K562 (cell line): ENCODE data around the gene KIAA0513. TPM values are rescaled to one million over a fixed set of nuclear protein-coding genes. Genes with fewer than 3 reads are reported as not detected.

Experiments used
- ATAC-seq: fragments of 200-7000 bp; cut with Tn5 transposase; 3 replicates; pipeline ENCODE4 v1.9.1; 2020; ENCODE audit warnings: moderate library complexity
- BruUV-seq: library from RNA; stranded (reverse); fragments of 400-500 nt; replicated peaks from 2 replicates; lab custom pipeline; 2021; lab: Mats Ljungman, UMichigan
- CTCF ChIA-PET: fragments of 300-600 bp; formaldehyde crosslinking; extraction: SDS; loops from one replicate; lab custom pipeline; 2021; ENCODE audit warnings: low intra/inter-chr PET ratio; lab: Yijun Ruan, JAX
- POLR2A ChIA-PET: fragments of 300-600, 350-650 bp; sonication (Branson Sonifier 250); formaldehyde crosslinking; extraction: SDS; loops from one replicate; lab custom pipeline; 2021; ENCODE audit warnings: antibody characterized with exemption, inconsistent platforms; lab: Yijun Ruan, JAX
- DNase-seq, 4 experiments: peaks; one replicate each; pipeline versions ENCODE4 v3.0.0 to v3.0.0-alpha.2; 2011 to 2018; ENCODE audit warnings: low spot score in 3 of 4, mixed read lengths in 3 of 4; ENCODE audit errors: extremely low read depth in 1 of 4
- FAIRE-seq: peaks from 2 replicates; lab custom pipeline; 2011; peaks lifted over from hg19 to GRCh38; lab: Jason Lieb, UNC
- H2AFZ ChIP-seq: 2 replicates; pipeline ENCODE4 v1.6.0; 2011; ENCODE audit warnings: low read depth, low read length, control low read depth, inconsistent platforms
- H3K27ac ChIP-seq: fragments of 200-600 bp; 3 replicates; pipeline ENCODE4 v1.8.0; 2011; ENCODE audit warnings: low read depth, mild to moderate bottlenecking, control low read depth, inconsistent platforms, low read length, moderate library complexity, mixed read lengths; ENCODE audit errors: extremely low read depth
- H3K27me3 ChIP-seq, 2 experiments: fragments of 300-600 bp in 1 of 2; 2 replicates in 1 of 2; 3 replicates in 1 of 2; pipeline versions ENCODE4 v1.6.0 to v1.8.0; 2011; ENCODE audit warnings: inconsistent platforms in 2 of 2, low read length in 2 of 2, mild to moderate bottlenecking in 1 of 2, mixed read lengths in 1 of 2, moderate library complexity in 1 of 2; ENCODE audit not compliant: control insufficient read depth in 2 of 2, insufficient read depth in 2 of 2
- H3K36me3 ChIP-seq: fragments of 300-600 bp; 3 replicates; pipeline ENCODE4 v1.8.0; 2011; ENCODE audit warnings: mild to moderate bottlenecking, low read length, inconsistent platforms; ENCODE audit not compliant: control insufficient read depth, insufficient read depth
- H3K4me1 ChIP-seq, 2 experiments: fragments of 200-600 bp in 1 of 2; replicated peaks in 1 of 2; 2 replicates in 1 of 2; 3 replicates in 1 of 2; pipeline versions ENCODE4 v1.5.1 to v1.8.0; 2011; ENCODE audit warnings: inconsistent platforms in 2 of 2, low read length in 2 of 2, mild to moderate bottlenecking in 1 of 2, mixed read lengths in 1 of 2, moderate library complexity in 1 of 2; ENCODE audit not compliant: control insufficient read depth in 2 of 2, insufficient read depth in 2 of 2
- H3K4me2 ChIP-seq: 2 replicates; pipeline ENCODE4 v1.6.1; 2011; ENCODE audit warnings: low read length, control low read depth, inconsistent platforms, mixed read lengths; ENCODE audit not compliant: insufficient read depth
- H3K4me3 ChIP-seq: fragments of 200-600 bp; sonication (generic), shearing (Covaris generic); 2 replicates; pipeline ENCODE4 v1.5.1; 2016; ENCODE audit warnings: control low read depth, inconsistent platforms
- H3K79me2 ChIP-seq: fragments of 200-600 bp; 3 replicates; pipeline ENCODE4 v1.8.0; 2011; ENCODE audit warnings: low read length, inconsistent platforms; ENCODE audit not compliant: control insufficient read depth, insufficient read depth
- H3K9ac ChIP-seq, 2 experiments: 2 replicates each; pipeline versions ENCODE4 v1.6.0 to v1.6.1; 2011; ENCODE audit warnings: low read depth in 2 of 2, low read length in 2 of 2, control low read depth in 1 of 2, inconsistent platforms in 1 of 2, mild to moderate bottlenecking in 1 of 2, mixed read lengths in 1 of 2; ENCODE audit not compliant: insufficient read depth in 1 of 2
- H3K9me1 ChIP-seq: one replicate; pipeline ENCODE4 v1.6.0; 2011; ENCODE audit warnings: inconsistent platforms, mild to moderate bottlenecking, low read length, moderate library complexity; ENCODE audit not compliant: control insufficient read depth, insufficient read depth
- H3K9me3 ChIP-seq: replicated peaks from 2 replicates; pipeline ENCODE4 v1.5.1; 2011; ENCODE audit warnings: low read depth, low read length, inconsistent platforms; ENCODE audit not compliant: control insufficient read depth, insufficient read depth
- H4K20me1 ChIP-seq: replicated peaks from 2 replicates; pipeline ENCODE4 v1.6.1; 2011; ENCODE audit warnings: low read length, inconsistent platforms, mixed read lengths; ENCODE audit not compliant: control insufficient read depth, insufficient read depth
- KDM1A ChIP-seq, 2 experiments: fragments of 450-650 bp; IDR thresholded peaks; 2 replicates each; pipeline ENCODE4 v1.6.1; 2016; ENCODE audit warnings: mild to moderate bottlenecking in 2 of 2
- SPI1 ChIP-seq: IDR thresholded peaks from 2 replicates; pipeline ENCODE4 v1.6.1; 2011; ENCODE audit warnings: low read depth, low read length, control low read depth, borderline replicate concordance
- ZFP36 ChIP-seq: fragments of 150-350 bp; IDR thresholded peaks from 2 replicates; pipeline ENCODE4 v1.6.1; 2018; ENCODE audit warnings: low read length, low read depth; ENCODE audit not compliant: partially characterized antibody
- WGBS: fragments of 100-300 bp; shearing (Covaris generic); methylation state at CpG from one replicate; pipeline ENCODE4 v1.1.6; 2016; ENCODE audit warnings: low coverage, mixed read lengths; ENCODE audit not compliant: insufficient coverage; ENCODE audit errors: missing lambda C conversion rate; 5-methylcytosine and 5-hydroxymethylcytosine counted together
- in situ Hi-C: fragments of 300-500 bp; cut with MboI; formaldehyde crosslinking; loops from 4 replicates; pipeline ENCODE4 v1.15.0; 2018; ENCODE audit warnings: inconsistent platforms, mixed read lengths
- intact Hi-C: fragments of 100-400 bp; cut with micrococcal nuclease; formaldehyde crosslinking; loops from 2 replicates; pipeline ENCODE4 v1.14.2; 2022
- polyA plus RNA-seq, 8 experiments: library from polyadenylated mRNA; depleted of rRNA in 4 of 8; stranded (reverse) in 5 of 8; unstranded in 3 of 8; fragments of >200 nt; fragmentation: Nextera tagmentation in 2 of 8; fragmentation: Illumina TruSeq in 1 of 8; extraction: Ambion mirVana in 2 of 8; extraction: Trizol in 1 of 8; gene quantifications; 2 replicates each; pipeline versions ENCODE4 v1.2.1 to v1.2.3, GENCODE V29; 2011 to 2014; ENCODE audit warnings: inconsistent platforms in 1 of 8, missing spikeins in 1 of 8
- total RNA-seq, 7 experiments: library from RNA; depleted of rRNA in 6 of 7; stranded (reverse); fragments of >200 nt in 6 of 7; fragmentation: Illumina TruSeq in 2 of 7; extraction: Trizol in 2 of 7; gene quantifications; 2 replicates each; pipeline versions ENCODE4 v1.2.1 to v1.2.3, GENCODE V29; 2011 to 2021; ENCODE audit warnings: low replicate concordance in 1 of 7
- TF ChIP-seq, protein P1 (sequence below): sonication (generic); formaldehyde crosslinking; IDR thresholded peaks from 2 replicates; pipeline ENCODE4 v1.9.0; 2022; ENCODE audit warnings: mild to moderate bottlenecking, missing genetic modification reagents

The KIAA0513 gene
- total and polyA plus RNA-seq, 9 of the 15 experiments (the other 6 are each of a cell fraction or from before 2014, with no cell fraction given) = 0.18 to 13.7 (median 10.2) TPM

DNA sequence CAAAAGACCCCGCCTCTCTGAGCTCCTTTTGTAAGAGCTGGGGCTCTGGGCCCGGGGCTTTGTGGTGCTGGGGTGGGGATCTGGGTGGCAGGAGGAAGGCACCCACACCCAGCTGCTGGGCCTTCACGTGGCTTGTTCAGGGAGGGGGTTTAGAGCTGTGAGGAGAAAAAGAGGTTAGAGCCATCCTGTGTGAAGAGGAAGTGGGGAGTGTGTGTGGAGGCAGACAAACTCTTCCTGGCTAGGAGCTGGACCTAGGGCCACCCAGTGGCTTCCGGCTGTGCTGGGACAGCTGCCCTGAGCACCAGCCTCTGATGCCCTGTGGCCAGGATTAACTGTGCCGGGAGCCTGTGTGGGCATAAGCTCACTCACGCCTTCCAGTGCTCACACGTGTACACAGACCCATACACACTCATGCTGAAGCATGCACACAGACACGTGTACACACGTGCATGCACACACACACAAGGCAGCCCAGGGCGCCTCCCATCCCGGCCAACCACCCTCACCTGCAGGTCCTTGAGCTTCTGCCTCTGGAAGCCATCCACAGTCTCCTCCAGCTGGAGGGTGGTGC is 77.3 kb downstream of the KIAA0513 start:
- no TSS peak for BruUV-seq
- DNase-seq = no peak
- Histone ChIP-seq H3K4me2 (no peak overlapping the region), H3K9me3 (no peaks in the 10 kb centered on the region), H3K4me1 (peaks cover 0 to 9% of the 10 kb centered on the region in 2 experiments; a peak in 2 of 5 replicates), H3K9me1 (no peaks in the 10 kb centered on the region), H3K9ac (no peak overlapping the region), H3K27ac (no peak overlapping the region), H2AFZ (no peak overlapping the region), H3K79me2 (no peaks in the 10 kb centered on the region), H3K36me3 (no peaks in the 10 kb centered on the region), H3K4me3 (no peak overlapping the region), H4K20me1 (peaks cover 4% of the 10 kb centered on the region; the same call in 1 of the 2 replicates), H3K27me3 (peaks cover 31 to 53% of the 10 kb centered on the region in 2 experiments)
- intact Hi-C loops = no loop called here
- WGBS = 21% methylated on average over 11 of the region's 11 CpGs
- CTCF ChIA-PET = interaction anchor here (1.0 kb wide), 1 partner anchor 10 kb away, joined by 5 read pairs; no protein-coding TSS in a partner anchor
- TF ChIP-seq SPI1 = peak; percentile 78; the same call in 1 of the 2 replicates
- no peak for TF ChIP-seq ZFP36
- TF ChIP-seq, protein P1, sequence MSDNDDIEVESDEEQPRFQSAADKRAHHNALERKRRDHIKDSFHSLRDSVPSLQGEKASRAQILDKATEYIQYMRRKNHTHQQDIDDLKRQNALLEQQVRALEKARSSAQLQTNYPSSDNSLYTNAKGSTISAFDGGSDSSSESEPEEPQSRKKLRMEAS (CRISPR knock-in tag) = peak; percentile 25; the same call in 1 of the 2 replicates
- TF ChIP-seq KDM1A (IDR thresholded peaks at IDR 0.05) = peak in 1 of 2 experiments; percentile 68; a peak in 1 of 4 replicates
- POLR2A ChIA-PET = interaction anchor here (0.7 to 1.1 kb wide), 3 partner anchors 8 to 25 kb away, joined by 4 to 8 read pairs (median 4); no protein-coding TSS in a partner anchor
- in situ Hi-C loops = loop anchor here (5.0 to 25.0 kb wide), 2 partner anchors 332 to 907 kb away; no protein-coding TSS in a partner anchor
- no peak for FAIRE-seq
- ATAC-seq = peak; percentile 22
